Hepatic stellate cell (primary cell): ENCODE data around the gene NUCB1.
"Not testable (repeated sequence)": the region's sequence is repeated elsewhere in the genome, so short reads cannot be mapped to it uniquely, and the experiment has no call there.

ENCODE experiments used
- DNase-seq: peaks from one replicate; pipeline ENCODE4 v3.0.0; 2011; ENCODE audit warnings: low spot score

The NUCB1 gene

GRCh38 chr19:48905664-48906063, 5.6 kb downstream of the NUCB1 start:
- no peak for DNase-seq

- no peak for DNase-seq
Observed at GRCh38 chr19:48906324-48906723, 6.2 kb downstream of the NUCB1 start.

- DNase-seq = no peak
Observed at GRCh38 chr19:48907671-48908070, 7.6 kb downstream of the NUCB1 start.

GRCh38 chr19:48909424-48910077, 9.4 kb downstream of the NUCB1 start:
- DNase-seq = not testable (repeated sequence)

GRCh38 chr19:48910803-48911202, 10.7 kb downstream of the NUCB1 start:
- DNase-seq = no peak

- no peak for DNase-seq
Observed at GRCh38 chr19:48913114-48913889, 13.2 kb downstream of the NUCB1 start.

- DNase-seq = no peak
Observed at GRCh38 chr19:48914181-48914580, 14.1 kb downstream of the NUCB1 start.

GRCh38 chr19:48915757-48916156, 15.6 kb downstream of the NUCB1 start:
- DNase-seq = no peak

GRCh38 chr19:48918071-48918470, 18.0 kb downstream of the NUCB1 start:
- no peak for DNase-seq

GRCh38 chr19:48918801-48919247, 18.7 kb downstream of the NUCB1 start:
- peak; percentile 36 for DNase-seq

- DNase-seq = not testable (repeated sequence)
Observed at GRCh38 chr19:48919271-48919670, 19.2 kb downstream of the NUCB1 start.

GRCh38 chr19:48920949-48921348, 20.8 kb downstream of the NUCB1 start:
- DNase-seq = no peak

GRCh38 chr19:48921721-48922500, 21.8 kb downstream of the NUCB1 start:
- no peak for DNase-seq

GRCh38 chr19:48922548-48923490, 22.7 kb downstream of the NUCB1 start:
- no peak for DNase-seq

- DNase-seq = peak; percentile 71
Observed at GRCh38 chr19:48925240-48925843, 25.2 kb downstream of the NUCB1 start.

GRCh38 chr19:48925890-48926289, 25.8 kb downstream of the NUCB1 start:
- not testable (repeated sequence) for DNase-seq

- DNase-seq = peak; percentile 85
Observed at GRCh38 chr19:48926909-48927308, 26.8 kb downstream of the NUCB1 start.

- DNase-seq = not testable (repeated sequence)
Observed at GRCh38 chr19:48927692-48928091, 27.6 kb downstream of the NUCB1 start.

- DNase-seq = no peak
Observed at GRCh38 chr19:48928164-48929025, 28.3 kb downstream of the NUCB1 start.

- peak; percentile 65 for DNase-seq
Observed at GRCh38 chr19:48933382-48933932, 33.3 kb downstream of the NUCB1 start, which contains the start of gene DHDH. DHDH (plus strand) TSS chr19:48933699; CDS start chr19:48933722, 23 bp downstream.
